Retinal pigment epithelial cell (primary cell): Measurements from ENCODE around the gene VPS26A.

Experiments
- DNase-seq: peaks from one replicate; pipeline ENCODE4 v3.0.0-alpha.2; 2010; ENCODE audit warnings: low read depth
- H3K4me3 ChIP-seq: 2 replicates; pipeline ENCODE4 v1.5.1; 2011; ENCODE audit warnings: mild to moderate bottlenecking, low read length, control low read depth, moderate library complexity
- CTCF ChIP-seq: conservative IDR thresholded peaks from 2 replicates; pipeline ENCODE4 v1.5.1; 2011; ENCODE audit warnings: low read depth, low read length, control low read depth, inconsistent platforms

Gene VPS26A

GRCh38 chr10:69123747-69124562 is at the start of gene VPS26A:
TSS of gene VPS26A (plus strand) at chr10:69124178. CDS start at chr10:69124278, 100 bp downstream.
- peak; percentile 91 for DNase-seq
- H3K4me3 ChIP-seq: peak within 1 kb of the TSS; percentile 90
- TF ChIP-seq CTCF: no peak

- no peak overlapping the region for H3K4me3 ChIP-seq
- TF ChIP-seq CTCF: no peak
- DNase-seq: no peak
These were observed 49.4 kb upstream of the VPS26A start for GRCh38 chr10:69074532-69074931.

GRCh38 chr10:69075431-69075830 is 48.5 kb upstream of the VPS26A start:
- no peak overlapping the region for H3K4me3 ChIP-seq
- no peak for TF ChIP-seq CTCF
- DNase-seq: no peak

- no peak for DNase-seq
- H3K4me3 ChIP-seq: no peak overlapping the region
- no peak for TF ChIP-seq CTCF
These were observed 45.7 kb upstream of the VPS26A start for GRCh38 chr10:69078311-69078710.

GRCh38 chr10:69080226-69080625 is 43.8 kb upstream of the VPS26A start:
- no peak for TF ChIP-seq CTCF
- H3K4me3 ChIP-seq: no peak overlapping the region
- DNase-seq: no peak

GRCh38 chr10:69086001-69086509 is 37.9 kb upstream of the VPS26A start:
- no peak for DNase-seq
- no peak for TF ChIP-seq CTCF
- no peak overlapping the region for H3K4me3 ChIP-seq
